CD8-positive, alpha-beta memory T cell (primary cell): Measurements from ENCODE around the gene TAS1R3. TPM values are rescaled to one million over a fixed set of nuclear protein-coding genes. Genes with fewer than 3 reads are reported as not detected.

Experiments used
- CTCF ChIA-PET: fragments of 350-600 bp; sonication (Branson Sonifier 250); formaldehyde crosslinking; loops from one replicate; lab custom pipeline; 2021; ENCODE audit warnings: antibody characterized with exemption; lab: Charles Lee
- POLR2A ChIA-PET: fragments of 350-600 bp; sonication (Branson Sonifier 250); formaldehyde crosslinking; loops from one replicate; lab custom pipeline; 2021; ENCODE audit warnings: antibody characterized with exemption; lab: Charles Lee
- DNase-seq, 5 donors: peaks; one replicate each; pipeline versions ENCODE4 v3.0.0 to v3.0.0-alpha.2; 2020 to 2022; ENCODE audit warnings: mixed read lengths in 1 of 5
- H3K27ac ChIP-seq: one replicate; pipeline ENCODE4 v1.7.0; 2013; ENCODE audit warnings: low read depth, mild to moderate bottlenecking, low read length, moderate library complexity
- H3K27me3 ChIP-seq: 2 replicates; pipeline ENCODE4 v1.7.0; 2013; ENCODE audit warnings: low read length, mild to moderate bottlenecking; ENCODE audit not compliant: insufficient read depth, poor library complexity, severe bottlenecking
- H3K36me3 ChIP-seq: 2 replicates; pipeline ENCODE4 v1.7.0; 2013; ENCODE audit warnings: mild to moderate bottlenecking, low read length, moderate library complexity; ENCODE audit not compliant: insufficient read depth
- H3K4me1 ChIP-seq: 2 replicates; pipeline ENCODE4 v1.7.0; 2013; ENCODE audit warnings: mild to moderate bottlenecking, low read length, moderate library complexity; ENCODE audit not compliant: insufficient read depth
- H3K4me3 ChIP-seq: 2 replicates; pipeline ENCODE4 v1.7.0; 2013; ENCODE audit warnings: mild to moderate bottlenecking, low read length
- H3K9me3 ChIP-seq: 2 replicates; pipeline ENCODE4 v1.7.0; 2013; ENCODE audit warnings: mild to moderate bottlenecking, low read length
- H3K27ac Mint-ChIP-seq, 8 donors: one replicate each; pipeline ENCODE4 v1.8.0; 2020 to 2021; ENCODE audit warnings: mixed read lengths in 8 of 8, mild to moderate bottlenecking in 6 of 8, inconsistent platforms in 3 of 8, moderate library complexity in 3 of 8
- H3K27me3 Mint-ChIP-seq, 2 donors: one replicate each; pipeline ENCODE4 v1.8.0; 2020 to 2021; ENCODE audit warnings: mixed read lengths in 2 of 2, mild to moderate bottlenecking in 1 of 2, moderate library complexity in 1 of 2
- H3K36me3 Mint-ChIP-seq, 3 donors: one replicate each; pipeline ENCODE4 v1.8.0; 2020 to 2021; ENCODE audit warnings: mixed read lengths in 3 of 3, inconsistent platforms in 1 of 3, mild to moderate bottlenecking in 1 of 3
- H3K4me1 Mint-ChIP-seq, 3 donors: one replicate each; pipeline ENCODE4 v1.8.0; 2020 to 2021; ENCODE audit warnings: mixed read lengths in 3 of 3, inconsistent platforms in 1 of 3, mild to moderate bottlenecking in 1 of 3
- H3K4me3 Mint-ChIP-seq, 7 donors: one replicate each; pipeline ENCODE4 v1.8.0; 2020 to 2021; ENCODE audit warnings: mixed read lengths in 7 of 7, mild to moderate bottlenecking in 6 of 7, moderate library complexity in 4 of 7, inconsistent platforms in 2 of 7
- H3K9me3 Mint-ChIP-seq, 5 donors: one replicate each; pipeline ENCODE4 v1.8.0; 2020 to 2022; ENCODE audit warnings: mixed read lengths in 5 of 5, mild to moderate bottlenecking in 3 of 5, moderate library complexity in 2 of 5, inconsistent platforms in 1 of 5
- polyA plus RNA-seq: library from polyadenylated mRNA; unstranded; fragments of 300-500 nt; fragmentation: Illumina TruSeq; gene quantifications from one replicate; pipeline ENCODE4 v1.2.3, GENCODE V29; 2021
- total RNA-seq, 2 experiments: library from RNA; stranded (reverse); gene quantifications; one replicate each; pipeline ENCODE4 v1.2.3, GENCODE V29; 2021

The TAS1R3 gene
- total and polyA plus RNA-seq, 3 experiments from 2014 or later: 0.28 to 0.62 (median 0.53) TPM

DNA sequence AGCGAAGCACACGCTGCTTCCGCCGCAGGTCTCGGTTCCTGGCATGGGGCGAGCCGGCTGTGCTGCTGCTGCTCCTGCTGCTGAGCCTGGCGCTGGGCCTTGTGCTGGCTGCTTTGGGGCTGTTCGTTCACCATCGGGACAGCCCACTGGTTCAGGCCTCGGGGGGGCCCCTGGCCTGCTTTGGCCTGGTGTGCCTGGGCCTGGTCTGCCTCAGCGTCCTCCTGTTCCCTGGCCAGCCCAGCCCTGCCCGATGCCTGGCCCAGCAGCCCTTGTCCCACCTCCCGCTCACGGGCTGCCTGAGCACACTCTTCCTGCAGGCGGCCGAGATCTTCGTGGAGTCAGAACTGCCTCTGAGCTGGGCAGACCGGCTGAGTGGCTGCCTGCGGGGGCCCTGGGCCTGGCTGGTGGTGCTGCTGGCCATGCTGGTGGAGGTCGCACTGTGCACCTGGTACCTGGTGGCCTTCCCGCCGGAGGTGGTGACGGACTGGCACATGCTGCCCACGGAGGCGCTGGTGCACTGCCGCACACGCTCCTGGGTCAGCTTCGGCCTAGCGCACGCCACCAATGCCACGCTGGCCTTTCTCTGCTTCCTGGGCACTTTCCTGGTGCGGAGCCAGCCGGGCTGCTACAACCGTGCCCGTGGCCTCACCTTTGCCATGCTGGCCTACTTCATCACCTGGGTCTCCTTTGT lies 2.6 kb downstream of the TAS1R3 start:
- ChIA-PET POLR2A (no interaction called here), CTCF (interaction anchor here (0.6 kb wide), 1 partner anchor 207 kb away, joined by 4 read pairs; no protein-coding TSS in a partner anchor)
- H3K4me3 ChIP-seq: no peak overlapping the region
- H3K4me3 Mint-ChIP-seq: no peak overlapping the region
- peaks cover 0 to 6% (median 0%) of the 10 kb centered on the region in 3 donors for H3K4me1 Mint-ChIP-seq
- H3K9me3 Mint-ChIP-seq: no peaks in the 10 kb centered on the region
- no peak overlapping the region for H3K27ac ChIP-seq
- no peaks in the 10 kb centered on the region for H3K27me3 Mint-ChIP-seq
- no peak overlapping the region for H3K27ac Mint-ChIP-seq
- peaks cover 0 to 4% (median under 1%) of the 10 kb centered on the region in 3 donors for H3K36me3 Mint-ChIP-seq
- H3K27me3 ChIP-seq: no peaks in the 10 kb centered on the region
- H3K9me3 ChIP-seq: no peaks in the 10 kb centered on the region
- no peaks in the 10 kb centered on the region for H3K4me1 ChIP-seq
- DNase-seq: no peak
- H3K36me3 ChIP-seq: no peaks in the 10 kb centered on the region

DNA sequence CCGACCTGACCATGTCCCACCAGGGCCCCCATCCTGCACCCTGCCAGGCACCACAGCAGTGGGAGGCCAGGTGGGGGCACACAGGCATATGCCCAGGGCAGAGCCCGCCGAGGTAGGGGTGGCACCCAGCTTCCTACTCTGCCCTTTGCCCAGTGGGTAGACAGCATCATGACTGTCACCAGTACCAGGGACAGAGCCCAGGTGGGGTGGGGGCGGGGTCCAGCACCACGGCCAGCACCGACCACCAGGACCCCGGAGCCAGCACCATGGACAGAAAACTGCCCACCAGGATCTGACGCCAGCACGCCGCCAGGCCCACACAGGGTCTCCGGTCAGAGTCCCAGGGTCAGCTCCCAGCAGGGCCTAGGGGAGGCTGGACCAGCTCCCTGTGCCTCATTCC lies 3.8 kb downstream of the TAS1R3 start:
- peaks cover 0 to 11% (median 1%) of the 10 kb centered on the region in 3 donors for H3K36me3 Mint-ChIP-seq
- no peak overlapping the region for H3K4me3 ChIP-seq
- DNase-seq: no peak
- no peaks in the 10 kb centered on the region for H3K9me3 ChIP-seq
- H3K27me3 Mint-ChIP-seq: no peaks in the 10 kb centered on the region
- no peaks in the 10 kb centered on the region for H3K27me3 ChIP-seq
- H3K36me3 ChIP-seq: no peaks in the 10 kb centered on the region
- H3K4me1 Mint-ChIP-seq: peaks cover 0 to 2% (median 0%) of the 10 kb centered on the region in 3 donors
- no peak overlapping the region for H3K4me3 Mint-ChIP-seq
- no peak overlapping the region for H3K27ac ChIP-seq
- ChIA-PET POLR2A (no interaction called here), CTCF (no interaction called here)
- no peaks in the 10 kb centered on the region for H3K9me3 Mint-ChIP-seq
- no peak overlapping the region for H3K27ac Mint-ChIP-seq
- no peaks in the 10 kb centered on the region for H3K4me1 ChIP-seq

DNA sequence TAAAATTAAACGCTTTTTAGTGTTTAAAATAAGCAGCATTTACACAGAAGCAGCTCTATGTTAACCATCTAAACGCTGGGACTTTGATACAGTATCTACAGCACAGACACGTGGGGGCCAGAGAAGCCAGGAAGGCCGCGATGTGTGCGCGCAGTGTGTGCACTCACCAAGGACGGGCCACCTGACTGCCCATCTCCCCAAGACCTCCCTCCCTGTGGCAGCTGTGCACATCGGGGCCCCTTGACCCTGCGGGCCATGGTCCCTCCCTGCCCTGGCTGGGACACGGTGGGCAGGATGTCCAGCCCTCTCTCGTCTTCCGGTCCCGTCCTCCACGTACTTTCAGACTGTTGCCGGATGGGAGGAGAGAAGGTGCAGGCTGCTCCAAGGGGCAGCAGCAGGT lies 4.2 kb downstream of the TAS1R3 start:
- Histone ChIP-seq H3K9me3 (no peaks in the 10 kb centered on the region), H3K4me1 (no peaks in the 10 kb centered on the region), H3K27me3 (no peaks in the 10 kb centered on the region), H3K27ac (no peak overlapping the region), H3K36me3 (no peaks in the 10 kb centered on the region), H3K4me3 (no peak overlapping the region)
- Mint-ChIP-seq H3K9me3 (no peaks in the 10 kb centered on the region), H3K36me3 (peaks cover 0 to 14% (median 1%) of the 10 kb centered on the region in 3 donors), H3K27ac (no peak overlapping the region), H3K4me1 (no peaks in the 10 kb centered on the region), H3K27me3 (no peaks in the 10 kb centered on the region), H3K4me3 (no peak overlapping the region)
- POLR2A ChIA-PET: no interaction called here
- CTCF ChIA-PET: no interaction called here
- DNase-seq: no peak

DNA sequence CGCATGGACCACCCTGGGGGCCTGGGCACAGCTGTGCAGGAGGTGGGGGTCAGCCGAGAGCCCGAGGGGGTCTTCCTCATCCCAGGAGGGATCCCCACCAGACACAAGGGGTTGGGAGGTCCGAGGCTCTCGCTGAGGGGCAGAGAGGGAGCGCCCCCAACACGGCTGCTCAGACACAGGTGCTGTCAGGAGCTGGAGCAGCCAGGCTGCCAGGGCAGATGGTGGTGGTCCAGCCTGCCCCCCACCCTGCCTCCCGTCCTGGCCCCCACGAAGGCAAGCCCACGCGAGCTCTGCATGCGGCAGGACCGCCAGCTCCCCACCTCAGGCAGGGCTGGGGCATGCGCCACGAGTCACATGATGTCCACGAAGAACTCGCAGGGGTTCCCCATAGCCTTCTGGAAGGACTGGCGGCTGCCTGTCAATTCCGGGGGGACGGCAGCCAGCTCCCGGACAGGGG lies 4.7 kb downstream of the TAS1R3 start:
- DNase-seq: no peak
- peaks cover 0 to 19% (median 5%) of the 10 kb centered on the region in 3 donors for H3K36me3 Mint-ChIP-seq
- Histone ChIP-seq H3K27ac (no peak overlapping the region), H3K4me3 (no peak overlapping the region), H3K27me3 (no peaks in the 10 kb centered on the region), H3K4me1 (no peaks in the 10 kb centered on the region), H3K36me3 (no peaks in the 10 kb centered on the region), H3K9me3 (no peaks in the 10 kb centered on the region)
- no peaks in the 10 kb centered on the region for H3K27me3 Mint-ChIP-seq
- no peaks in the 10 kb centered on the region for H3K9me3 Mint-ChIP-seq
- no peak overlapping the region for H3K4me3 Mint-ChIP-seq
- ChIA-PET CTCF (no interaction called here), POLR2A (no interaction called here)
- H3K27ac Mint-ChIP-seq: no peak overlapping the region
- H3K4me1 Mint-ChIP-seq: peaks cover 0 to under 1% (median 0%) of the 10 kb centered on the region in 3 donors

DNA sequence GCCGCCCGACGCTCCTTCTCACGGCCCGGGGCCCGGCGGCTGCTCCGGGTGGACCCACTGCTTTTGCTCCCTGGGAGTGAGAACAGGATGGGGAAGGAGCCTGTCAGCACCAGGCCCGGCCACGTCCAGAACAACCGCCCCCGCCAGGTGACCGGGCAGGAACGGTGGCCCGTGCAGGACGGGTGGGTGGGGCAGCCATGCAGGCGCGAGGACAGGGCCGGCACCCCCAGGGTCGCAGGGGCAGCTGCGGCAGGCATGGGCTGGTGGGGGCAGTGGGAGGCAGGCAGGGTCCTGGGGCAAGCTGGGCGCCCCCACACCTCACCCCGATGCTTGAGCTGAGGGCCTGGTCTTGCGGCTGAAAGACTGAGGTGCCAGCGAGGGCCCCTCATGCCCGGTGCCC lies 5.4 kb downstream of the TAS1R3 start:
- DNase-seq: no peak
- Histone ChIP-seq H3K27ac (no peak overlapping the region), H3K9me3 (no peaks in the 10 kb centered on the region), H3K4me3 (no peak overlapping the region), H3K36me3 (no peaks in the 10 kb centered on the region), H3K27me3 (no peaks in the 10 kb centered on the region), H3K4me1 (no peaks in the 10 kb centered on the region)
- CTCF ChIA-PET: no interaction called here
- H3K27me3 Mint-ChIP-seq: no peaks in the 10 kb centered on the region
- no peaks in the 10 kb centered on the region for H3K9me3 Mint-ChIP-seq
- POLR2A ChIA-PET: no interaction called here
- H3K4me1 Mint-ChIP-seq: peaks cover 0 to 6% (median 0%) of the 10 kb centered on the region in 3 donors
- H3K36me3 Mint-ChIP-seq: peaks cover 0 to 25% (median 11%) of the 10 kb centered on the region in 3 donors
- H3K27ac Mint-ChIP-seq: no peak overlapping the region
- H3K4me3 Mint-ChIP-seq: no peak overlapping the region

DNA sequence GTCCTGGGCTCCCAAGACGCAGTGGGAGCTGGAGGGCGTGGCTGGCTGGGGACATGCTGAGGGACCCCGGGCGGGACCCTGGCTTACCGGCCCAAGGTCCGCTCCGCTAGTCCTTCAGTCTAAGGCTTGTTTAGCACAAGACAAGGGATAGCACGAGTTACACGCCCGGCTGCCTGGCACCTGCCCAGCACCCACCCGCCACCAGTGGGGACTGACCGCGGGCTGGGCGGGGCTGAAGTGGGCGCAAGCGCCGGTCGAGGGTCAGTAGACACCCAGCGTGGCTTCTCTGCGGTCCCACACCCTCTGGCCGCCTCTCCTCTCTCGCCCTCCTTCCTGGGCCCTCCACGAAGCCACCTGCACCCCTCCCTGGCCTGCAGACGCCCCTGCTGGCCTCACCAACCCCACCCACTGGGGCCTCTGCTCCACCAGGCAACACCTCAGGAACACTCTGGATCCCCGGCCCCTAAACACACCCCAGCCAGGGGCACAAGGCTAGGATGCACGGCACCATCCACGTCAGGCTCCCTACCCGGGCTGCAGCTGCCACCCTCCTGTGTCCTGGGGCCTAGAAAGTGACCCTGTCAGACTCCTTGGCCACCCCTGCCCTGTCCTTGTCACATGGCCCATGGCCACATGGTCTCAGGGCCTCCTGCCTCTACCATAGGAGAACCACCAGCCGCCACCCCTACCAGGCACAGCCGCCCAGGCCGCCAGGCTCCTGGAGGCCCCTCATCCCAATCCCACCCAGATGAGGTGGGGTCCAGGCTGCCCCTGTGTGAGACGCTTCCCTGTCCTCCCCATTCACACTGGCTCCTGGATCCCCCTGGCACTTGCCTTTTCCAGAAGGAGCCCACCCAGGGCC lies 6.1 kb downstream of the TAS1R3 start:
- no peak for DNase-seq
- Histone ChIP-seq H3K9me3 (no peaks in the 10 kb centered on the region), H3K36me3 (no peaks in the 10 kb centered on the region), H3K4me3 (no peak overlapping the region), H3K4me1 (no peaks in the 10 kb centered on the region), H3K27ac (no peak overlapping the region), H3K27me3 (no peaks in the 10 kb centered on the region)
- Mint-ChIP-seq H3K4me1 (peaks cover 0 to 6% (median 0%) of the 10 kb centered on the region in 3 donors), H3K36me3 (peaks cover 0 to 25% (median 11%) of the 10 kb centered on the region in 3 donors), H3K27ac (no peak overlapping the region), H3K27me3 (no peaks in the 10 kb centered on the region), H3K9me3 (no peaks in the 10 kb centered on the region), H3K4me3 (no peak overlapping the region)
- POLR2A ChIA-PET: no interaction called here
- CTCF ChIA-PET: no interaction called here

DNA sequence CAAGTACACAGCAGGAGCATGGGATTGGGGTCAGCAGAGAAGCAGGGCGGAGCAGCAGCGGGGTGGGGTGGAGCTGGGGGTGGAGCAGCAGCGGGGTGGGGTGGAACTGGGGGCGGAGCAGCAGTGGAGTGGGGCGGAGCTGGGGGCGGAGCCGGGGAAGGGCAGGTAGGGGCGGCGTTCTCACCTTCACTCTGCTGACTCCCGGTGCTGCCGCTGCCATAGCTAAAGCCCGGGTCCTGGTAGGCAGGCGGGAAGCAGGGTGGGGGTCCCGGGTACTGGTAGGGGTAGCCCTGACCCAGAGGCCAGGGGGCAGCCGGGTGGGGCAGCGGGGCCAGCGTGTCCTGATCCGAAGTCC lies 6.7 kb downstream of the TAS1R3 start:
- H3K27me3 Mint-ChIP-seq: no peaks in the 10 kb centered on the region
- Histone ChIP-seq H3K4me1 (no peaks in the 10 kb centered on the region), H3K9me3 (no peaks in the 10 kb centered on the region), H3K4me3 (no peak overlapping the region), H3K27ac (no peak overlapping the region), H3K36me3 (no peaks in the 10 kb centered on the region), H3K27me3 (no peaks in the 10 kb centered on the region)
- peaks cover 0 to 25% (median 11%) of the 10 kb centered on the region in 3 donors for H3K36me3 Mint-ChIP-seq
- no peaks in the 10 kb centered on the region for H3K9me3 Mint-ChIP-seq
- H3K4me1 Mint-ChIP-seq: peaks cover 0 to 6% (median 0%) of the 10 kb centered on the region in 3 donors
- no peak overlapping the region for H3K4me3 Mint-ChIP-seq
- no peak for DNase-seq
- POLR2A ChIA-PET: no interaction called here
- H3K27ac Mint-ChIP-seq: no peak overlapping the region
- CTCF ChIA-PET: no interaction called here

DNA sequence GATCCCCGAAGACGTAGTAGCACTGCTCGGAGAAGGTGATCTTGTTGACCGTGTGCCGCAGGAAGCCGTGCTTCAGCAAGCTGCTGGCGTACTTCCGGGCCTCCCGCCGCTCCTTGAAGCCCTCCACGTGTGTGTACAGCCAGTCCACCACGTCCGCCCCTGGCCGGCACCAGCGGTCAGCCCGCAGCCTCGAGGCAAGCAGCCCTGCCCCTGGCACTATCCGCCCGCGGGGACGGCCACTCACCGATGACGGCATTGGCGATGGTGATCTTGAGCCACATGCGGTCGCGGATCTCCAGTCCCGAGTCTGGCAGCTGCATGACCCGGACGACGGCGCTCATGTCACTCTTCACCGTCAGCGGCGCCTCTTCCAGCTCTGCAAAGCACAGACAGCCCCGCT lies 7.2 kb downstream of the TAS1R3 start:
- DNase-seq: no peak
- Mint-ChIP-seq H3K27ac (no peak overlapping the region), H3K36me3 (peaks cover 0 to 25% (median 11%) of the 10 kb centered on the region in 3 donors), H3K4me3 (no peak overlapping the region), H3K4me1 (peaks cover 0 to 6% (median 0%) of the 10 kb centered on the region in 3 donors), H3K9me3 (no peaks in the 10 kb centered on the region), H3K27me3 (no peaks in the 10 kb centered on the region)
- no peak overlapping the region for H3K4me3 ChIP-seq
- POLR2A ChIA-PET: no interaction called here
- no peaks in the 10 kb centered on the region for H3K4me1 ChIP-seq
- no peak overlapping the region for H3K27ac ChIP-seq
- no peaks in the 10 kb centered on the region for H3K27me3 ChIP-seq
- no peaks in the 10 kb centered on the region for H3K9me3 ChIP-seq
- no peaks in the 10 kb centered on the region for H3K36me3 ChIP-seq
- CTCF ChIA-PET: no interaction called here
